Common myeloid progenitor, CD34-positive (primary cell): ENCODE measurements around the gene SPTBN1.

ENCODE experiments used
- CTCF ChIA-PET: fragments of 350-600 bp; sonication (Branson Sonifier 250); formaldehyde crosslinking; loops from one replicate; lab custom pipeline; 2021; ENCODE audit warnings: antibody characterized with exemption; lab: Charles Lee
- POLR2A ChIA-PET: fragments of 350-600 bp; sonication (Branson Sonifier 250); formaldehyde crosslinking; loops from one replicate; lab custom pipeline; 2021; ENCODE audit warnings: antibody characterized with exemption; lab: Charles Lee
- DNase-seq, 3 donors: peaks; one replicate each; pipeline versions ENCODE4 v3.0.0 to v3.0.0-alpha.2; 2013
- H3K27ac ChIP-seq, 2 experiments: 1 replicate in 1 of 2; 2 replicates in 1 of 2; pipeline ENCODE4 v1.7.0; 2013; ENCODE audit warnings: inconsistent platforms in 2 of 2, low read length in 2 of 2, mild to moderate bottlenecking in 2 of 2, low read depth in 1 of 2, moderate library complexity in 1 of 2; ENCODE audit not compliant: severe bottlenecking in 2 of 2, insufficient read depth in 1 of 2, poor library complexity in 1 of 2
- H3K27me3 ChIP-seq, 5 experiments: replicated peaks in 2 of 5; 1 replicate in 3 of 5; 2 replicates in 2 of 5; pipeline versions ENCODE4 v1.6.1 to v1.7.0; 2013; ENCODE audit warnings: low read length in 4 of 5, mild to moderate bottlenecking in 2 of 5, moderate library complexity in 2 of 5, inconsistent platforms in 1 of 5; ENCODE audit not compliant: insufficient read depth in 5 of 5, control insufficient read depth in 4 of 5
- H3K36me3 ChIP-seq, 4 experiments: 1 replicate in 2 of 4; 2 replicates in 2 of 4; pipeline versions ENCODE4 v1.6.1 to v1.7.0; 2013; ENCODE audit warnings: low read length in 3 of 4, control low read depth in 1 of 4, mild to moderate bottlenecking in 1 of 4; ENCODE audit not compliant: control insufficient read depth in 4 of 4, insufficient read depth in 4 of 4
- H3K4me1 ChIP-seq, 4 experiments: 1 replicate in 3 of 4; 2 replicates in 1 of 4; pipeline versions ENCODE4 v1.6.1 to v1.7.1; 2013; ENCODE audit warnings: low read length in 3 of 4, mild to moderate bottlenecking in 3 of 4, control low read depth in 1 of 4, inconsistent platforms in 1 of 4, moderate library complexity in 1 of 4; ENCODE audit not compliant: control insufficient read depth in 4 of 4, insufficient read depth in 4 of 4; ENCODE audit errors: control extremely low read depth in 1 of 4
- H3K4me3 ChIP-seq, 7 experiments: 1 replicate in 4 of 7; 2 replicates in 3 of 7; pipeline versions ENCODE4 v1.5.1 to v1.7.0; 2013; ENCODE audit warnings: mild to moderate bottlenecking in 7 of 7, low read length in 6 of 7, moderate library complexity in 6 of 7, inconsistent platforms in 2 of 7, low read depth in 2 of 7, control low read depth in 1 of 7; ENCODE audit not compliant: insufficient read depth in 4 of 7, control insufficient read depth in 1 of 7; ENCODE audit errors: extremely low read depth in 1 of 7
- H3K9me3 ChIP-seq, 5 experiments: 1 replicate in 4 of 5; 2 replicates in 1 of 5; pipeline versions ENCODE4 v1.6.1 to v1.7.1; 2013; ENCODE audit warnings: low read length in 4 of 5, mild to moderate bottlenecking in 2 of 5, inconsistent platforms in 1 of 5, low read depth in 1 of 5, moderate library complexity in 1 of 5; ENCODE audit not compliant: control insufficient read depth in 4 of 5, insufficient read depth in 2 of 5; ENCODE audit errors: control extremely low read depth in 1 of 5
- WGBS: methylation state at CpG from one replicate; pipeline ENCODE4 v1.1.5; 2013; ENCODE audit not compliant: insufficient coverage; 5-methylcytosine and 5-hydroxymethylcytosine counted together

Gene SPTBN1

DNA sequence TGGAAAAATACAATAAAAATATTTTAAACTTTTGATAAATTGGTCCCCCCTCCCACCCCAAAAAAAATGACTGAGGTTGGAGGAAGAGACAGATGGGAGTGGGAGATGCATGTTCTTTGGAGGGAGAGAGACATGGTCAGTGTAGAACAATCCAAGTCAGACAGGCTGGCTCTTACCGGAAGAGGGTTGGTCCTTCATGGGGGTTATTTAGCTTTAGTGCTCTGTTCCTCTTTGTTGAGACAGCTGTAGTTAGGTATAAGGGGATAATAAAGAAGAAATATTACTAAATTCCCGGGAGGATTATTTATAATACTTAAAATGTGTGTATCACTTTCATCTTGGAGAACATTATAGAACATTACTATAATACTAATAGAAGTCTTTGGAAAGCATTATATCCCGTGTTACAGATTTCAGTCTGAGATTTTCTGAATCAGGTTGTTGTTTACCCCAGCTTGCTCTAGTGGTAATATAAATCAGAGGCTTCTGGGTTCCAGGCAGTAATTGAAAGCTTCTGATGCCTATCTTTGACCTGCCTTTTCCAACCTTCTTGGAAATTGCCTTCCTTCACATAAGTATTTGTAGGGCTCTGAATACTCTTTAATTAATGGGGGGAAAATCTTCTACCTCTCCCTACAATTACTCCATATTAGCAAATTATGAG is 87.7 kb downstream of the SPTBN1 start:
- no peak overlapping the region for H3K4me3 ChIP-seq
- no peak overlapping the region for H3K27ac ChIP-seq
- no peak for DNase-seq
- H3K36me3 ChIP-seq: peaks cover 0 to 2% (median 0%) of the 10 kb centered on the region in 4 experiments
- WGBS: no CpG with 5 or more reads among the region's 3 CpGs
- H3K9me3 ChIP-seq: no peaks in the 10 kb centered on the region
- CTCF ChIA-PET: no interaction called here
- POLR2A ChIA-PET: no interaction called here
- peaks cover 6 to 22% (median 7%) of the 10 kb centered on the region in 4 experiments for H3K4me1 ChIP-seq
- no peaks in the 10 kb centered on the region for H3K27me3 ChIP-seq

DNA sequence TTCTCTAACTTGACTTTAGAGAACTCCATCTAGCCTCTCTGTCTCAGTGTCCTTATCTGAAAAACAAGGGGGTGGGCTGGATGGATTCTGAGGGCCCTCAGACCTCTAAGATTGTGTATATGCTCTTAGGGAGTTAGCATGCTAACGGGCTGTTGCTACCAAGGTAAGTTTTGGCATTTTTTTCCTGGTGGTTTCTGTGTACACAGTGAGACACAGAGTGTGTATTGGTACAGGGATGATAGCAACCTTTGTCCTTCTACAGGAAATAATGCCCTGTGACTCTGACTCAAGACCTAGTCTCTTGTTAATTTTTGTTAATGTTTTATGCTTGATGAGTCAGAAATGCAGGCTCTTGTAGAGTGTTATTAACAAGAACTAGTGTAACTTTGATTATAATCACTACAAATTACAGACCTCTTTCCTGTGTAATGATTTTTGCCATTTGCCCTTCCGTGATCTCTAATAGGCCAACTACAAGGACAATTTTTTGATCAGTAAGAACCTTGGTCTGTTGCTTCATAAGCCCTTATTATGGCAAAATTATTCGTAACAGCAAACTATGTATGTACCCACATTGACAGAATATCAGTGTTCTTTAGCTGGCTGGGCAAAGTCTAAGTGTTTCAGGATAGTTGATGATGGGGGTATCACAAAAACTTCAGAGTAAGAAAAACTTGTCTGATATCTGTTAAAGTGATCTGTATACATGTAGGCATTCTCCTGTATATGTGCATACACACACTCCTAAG is 89.7 kb downstream of the SPTBN1 start:
- Histone ChIP-seq H3K4me3 (no peak overlapping the region), H3K4me1 (peaks cover 5 to 20% (median 6%) of the 10 kb centered on the region in 4 experiments), H3K27ac (no peak overlapping the region), H3K9me3 (no peaks in the 10 kb centered on the region), H3K27me3 (no peaks in the 10 kb centered on the region), H3K36me3 (peaks cover 0 to 2% (median 0%) of the 10 kb centered on the region in 4 experiments)
- WGBS: 100% methylated on average over 2 of the region's 3 CpGs
- POLR2A ChIA-PET: no interaction called here
- peak in 2 of 3 donors; percentile 56 to 74 for DNase-seq
- CTCF ChIA-PET: interaction anchor here (0.7 to 1.4 kb wide), 3 partner anchors 8 to 43 kb away, joined by 3 to 4 read pairs (median 3); no protein-coding TSS in a partner anchor

DNA sequence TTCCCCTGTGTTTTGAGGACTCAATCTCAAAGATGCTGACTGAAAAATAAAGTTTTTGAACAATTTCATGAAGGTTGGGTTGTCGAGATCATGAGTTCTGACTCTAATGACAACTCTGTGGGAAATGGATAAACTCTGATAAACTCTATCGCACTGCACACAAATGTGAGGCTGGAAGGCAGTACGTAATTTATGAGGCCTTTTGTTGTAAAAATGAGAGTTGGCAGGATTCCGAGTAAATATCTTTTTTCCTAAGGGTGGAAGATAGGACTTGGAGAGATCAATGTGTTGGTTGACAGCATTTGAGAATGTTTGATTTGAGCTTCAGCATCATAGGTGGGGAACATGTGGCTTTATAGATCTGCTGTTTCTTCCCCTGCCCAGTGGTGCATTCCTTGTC is 90.4 kb downstream of the SPTBN1 start:
- ChIA-PET POLR2A (no interaction called here), CTCF (no interaction called here)
- H3K27me3 ChIP-seq: no peaks in the 10 kb centered on the region
- DNase-seq: peak in 1 of 3 donors; percentile 74
- no peak overlapping the region for H3K4me3 ChIP-seq
- WGBS: 54% methylated on average over 4 of the region's 4 CpGs
- no peak overlapping the region for H3K27ac ChIP-seq
- peaks cover 0 to 2% (median 0%) of the 10 kb centered on the region in 4 experiments for H3K36me3 ChIP-seq
- H3K9me3 ChIP-seq: no peaks in the 10 kb centered on the region
- H3K4me1 ChIP-seq: peaks cover 2 to 22% (median 8%) of the 10 kb centered on the region in 4 experiments

DNA sequence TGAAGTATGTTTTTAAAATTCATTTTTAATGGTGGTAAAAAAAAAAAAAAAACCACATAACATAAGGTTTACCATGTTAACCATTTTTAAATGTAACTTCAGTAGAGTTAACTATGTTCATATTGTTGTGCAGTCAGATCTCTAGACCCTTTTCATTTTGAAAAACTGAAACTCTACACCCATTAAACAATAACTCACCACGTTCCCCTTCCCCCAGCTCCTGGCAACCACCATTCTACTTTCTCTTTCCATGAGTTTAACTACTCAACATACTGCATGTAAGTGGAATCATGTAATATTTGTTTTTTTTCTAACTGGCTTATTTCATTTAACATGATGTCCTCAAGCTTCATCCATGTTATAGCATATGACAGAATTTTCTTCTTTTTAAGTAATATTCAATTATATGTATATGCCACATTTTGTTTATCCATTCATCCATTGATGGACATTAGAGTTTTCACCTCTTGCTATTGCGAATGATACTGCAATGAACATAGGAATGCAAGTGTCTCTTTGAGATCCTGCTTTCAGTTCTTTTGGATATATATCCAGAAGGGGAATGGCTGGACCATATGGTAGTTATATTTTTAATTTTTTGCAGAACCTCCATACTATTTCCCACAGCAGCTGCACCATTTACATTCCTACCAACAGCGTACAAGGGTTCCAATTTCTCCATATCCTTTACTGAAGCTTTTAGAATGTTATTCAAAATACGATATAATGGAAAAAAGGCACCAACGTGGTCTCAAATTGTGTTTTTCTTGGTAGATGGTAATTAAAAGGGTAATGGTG is 91.0 kb downstream of the SPTBN1 start:
- Histone ChIP-seq H3K4me3 (peak overlapping the region in 1 of 7 experiments; percentile 40), H3K4me1 (peaks cover 2 to 22% (median 8%) of the 10 kb centered on the region in 4 experiments), H3K9me3 (no peaks in the 10 kb centered on the region), H3K27ac (no peak overlapping the region), H3K27me3 (no peaks in the 10 kb centered on the region), H3K36me3 (peaks cover 0 to 2% (median 0%) of the 10 kb centered on the region in 4 experiments)
- ChIA-PET POLR2A (no interaction called here), CTCF (interaction anchor here (1.8 to 1.9 kb wide), 2 partner anchors 10 to 23 kb away, joined by 4 to 7 read pairs; no protein-coding TSS in a partner anchor)
- WGBS: 100% methylated on average over 2 of the region's 5 CpGs
- peak in 2 of 3 donors; percentile 55 to 60 for DNase-seq

DNA sequence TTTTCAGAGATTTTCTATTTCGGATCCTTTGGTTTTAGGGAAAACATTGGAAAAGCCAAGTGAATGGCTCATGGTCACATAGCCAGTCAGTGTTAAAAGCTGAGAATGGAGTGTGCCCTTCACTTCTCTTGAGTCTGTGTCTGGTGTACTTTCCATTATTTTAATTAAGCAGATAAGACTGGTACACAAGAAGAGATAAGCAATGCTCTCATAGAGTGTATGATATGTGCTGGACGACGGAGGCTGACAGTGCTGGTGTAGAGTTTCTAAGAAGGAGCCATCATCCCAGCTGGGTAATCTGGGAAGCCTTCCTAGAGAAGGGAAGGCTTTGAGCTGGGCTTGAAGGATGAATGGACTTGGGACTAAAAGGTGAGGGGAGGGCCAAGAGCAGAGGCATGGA is 93.3 kb downstream of the SPTBN1 start:
- H3K9me3 ChIP-seq: no peaks in the 10 kb centered on the region
- no peak for DNase-seq
- peaks cover 0 to 25% (median 7%) of the 10 kb centered on the region in 4 experiments for H3K4me1 ChIP-seq
- H3K4me3 ChIP-seq: no peak overlapping the region
- no peaks in the 10 kb centered on the region for H3K27me3 ChIP-seq
- 95% methylated on average over 3 of the region's 3 CpGs for WGBS
- H3K27ac ChIP-seq: no peak overlapping the region
- H3K36me3 ChIP-seq: peaks cover 0 to 2% (median 0%) of the 10 kb centered on the region in 4 experiments
- CTCF ChIA-PET: interaction anchor here (0.7 to 1.3 kb wide), 4 partner anchors 9 to 38 kb away, joined by 3 to 4 read pairs (median 3); no protein-coding TSS in a partner anchor
- POLR2A ChIA-PET: interaction anchor here (0.6 kb wide), 1 partner anchor 18 kb away, joined by 4 read pairs; no protein-coding TSS in a partner anchor

DNA sequence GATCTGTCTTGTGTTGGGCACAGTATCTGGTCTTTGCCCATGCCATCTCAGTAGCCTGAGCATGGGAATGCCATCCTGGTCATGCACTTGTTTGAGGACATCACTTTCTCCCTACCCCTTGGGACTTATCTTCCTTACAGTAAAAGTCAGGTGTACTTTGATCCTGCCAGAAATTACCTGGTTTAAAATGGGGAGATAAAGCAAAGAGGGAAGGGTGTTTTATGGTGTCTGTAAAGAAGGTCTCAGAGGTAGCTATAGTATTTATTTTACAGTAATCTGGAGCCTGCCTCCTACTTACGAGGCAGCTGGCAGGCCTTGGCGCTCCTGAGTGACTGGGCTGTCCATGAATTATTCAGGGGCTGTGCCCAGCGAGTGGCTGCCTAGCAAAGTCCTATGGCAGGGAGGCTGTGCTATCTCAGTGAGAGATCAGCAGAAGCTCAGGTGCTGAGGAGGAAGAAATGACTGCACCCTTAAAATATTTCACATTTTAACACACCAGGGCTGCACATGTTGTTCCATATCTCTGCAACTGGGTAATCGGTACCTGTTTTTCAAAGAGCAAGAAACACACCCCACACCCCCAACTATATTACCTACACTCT is 93.9 kb downstream of the SPTBN1 start:
- Histone ChIP-seq H3K27me3 (no peaks in the 10 kb centered on the region), H3K4me1 (peaks cover 0 to 25% (median 7%) of the 10 kb centered on the region in 4 experiments), H3K27ac (no peak overlapping the region), H3K9me3 (no peaks in the 10 kb centered on the region), H3K36me3 (peaks cover 0 to 2% (median 0%) of the 10 kb centered on the region in 4 experiments), H3K4me3 (no peak overlapping the region)
- 100% methylated on average over 3 of the region's 4 CpGs for WGBS
- no peak for DNase-seq
- ChIA-PET CTCF (interaction anchor here (0.9 to 1.5 kb wide), 4 partner anchors 9 to 76 kb away, joined by 3 to 6 read pairs (median 4); no protein-coding TSS in a partner anchor), POLR2A (interaction anchor here (0.6 kb wide), 1 partner anchor 18 kb away, joined by 4 read pairs; no protein-coding TSS in a partner anchor)
